Panc1 (cell line): ENCODE results near the gene ARHGAP18. TPM values are rescaled to one million over a fixed set of nuclear protein-coding genes. Genes with fewer than 3 reads are reported as not detected.

Source experiments
- ATAC-seq: fragments of 200-7000 bp; cut with Tn5 transposase; 2 replicates; pipeline ENCODE4 v1.9.1; 2020; ENCODE audit warnings: mild to moderate bottlenecking, moderate library complexity
- BruUV-seq: library from RNA; stranded (reverse); fragments of 400-500 nt; replicated peaks from 2 replicates; lab custom pipeline; 2021; lab: Mats Ljungman, UMichigan
- CTCF ChIA-PET: fragments of 300-600 bp; sonication (Branson Sonifier 250); formaldehyde crosslinking; loops from one replicate; lab custom pipeline; 2022; ENCODE audit warnings: antibody characterized with exemption; lab: Charles Lee
- POLR2A ChIA-PET: fragments of 300-600 bp; sonication (Branson Sonifier 250); formaldehyde crosslinking; loops from one replicate; lab custom pipeline; 2022; ENCODE audit warnings: antibody characterized with exemption; lab: Charles Lee
- DNase-seq: peaks from one replicate; pipeline ENCODE4 v3.0.0-alpha.2; 2010; ENCODE audit warnings: low read depth, low spot score
- H3K27ac ChIP-seq: 2 replicates; pipeline ENCODE4 v1.5.1; 2011; ENCODE audit warnings: mild to moderate bottlenecking, low read length, inconsistent platforms
- H3K27me3 ChIP-seq: fragments of 200-500 bp; sonication (Bioruptor generic); 2 replicates; pipeline ENCODE4 v1.6.0; 2014; ENCODE audit warnings: low read length, inconsistent platforms; ENCODE audit not compliant: control insufficient read depth, insufficient read depth
- H3K36me3 ChIP-seq: fragments of 200-500 bp; sonication (Bioruptor generic); 2 replicates; pipeline ENCODE4 v1.5.1; 2014; ENCODE audit warnings: inconsistent platforms, mild to moderate bottlenecking, low read length, moderate library complexity; ENCODE audit not compliant: control insufficient read depth, insufficient read depth
- H3K4me1 ChIP-seq: 2 replicates; pipeline ENCODE4 v1.5.1; 2011; ENCODE audit warnings: inconsistent platforms, mild to moderate bottlenecking, low read length, moderate library complexity; ENCODE audit not compliant: control insufficient read depth, insufficient read depth
- H3K4me3 ChIP-seq, 2 experiments: 2 replicates each; pipeline ENCODE4 v1.5.1; 2011 to 2012; ENCODE audit warnings: low read depth in 2 of 2, low read length in 2 of 2, mild to moderate bottlenecking in 2 of 2, inconsistent platforms in 1 of 2, moderate library complexity in 1 of 2
- H3K9me3 ChIP-seq: fragments of 200-500 bp; sonication (Bioruptor generic); 2 replicates; pipeline ENCODE4 v1.5.1; 2014; ENCODE audit warnings: low read depth, mild to moderate bottlenecking, inconsistent platforms, low read length, moderate library complexity; ENCODE audit not compliant: control insufficient read depth, insufficient read depth
- POLR2AphosphoS5 ChIP-seq: IDR thresholded peaks from 2 replicates; pipeline ENCODE4 v1.6.1; 2012; ENCODE audit warnings: mild to moderate bottlenecking, low read depth, low read length, moderate library complexity
- SIN3A ChIP-seq: IDR thresholded peaks from 2 replicates; pipeline ENCODE4 v1.6.1; 2012; ENCODE audit warnings: low read depth, mild to moderate bottlenecking, low read length, moderate library complexity, borderline replicate concordance; ENCODE audit not compliant: insufficient read depth
- TCF7L2 ChIP-seq: IDR thresholded peaks from 2 replicates; pipeline ENCODE4 v1.6.1; 2011; ENCODE audit warnings: mild to moderate bottlenecking, low read depth, low read length, inconsistent platforms
- in situ Hi-C: cut with HindIII; loops from 2 replicates; pipeline ENCODE4 v1.10.0; 2016; ENCODE audit warnings: low sequenced_read_pairs, low pct_unique_long_range_greater_than_20kb
- intact Hi-C: fragments of 100-400 bp; cut with micrococcal nuclease; formaldehyde crosslinking; loops from one replicate; pipeline ENCODE4 v1.10.0; 2022; ENCODE audit not compliant: unreplicated experiment
- total RNA-seq: library from RNA; stranded (reverse); gene quantifications from one replicate; pipeline ENCODE4 v1.2.1, GENCODE V29; 2021; ENCODE audit not compliant: unreplicated experiment
- TF ChIP-seq, protein P1 (sequence below), 2 experiments: IDR thresholded peaks; 2 replicates each; pipeline ENCODE4 v1.6.1; 2011 to 2012; ENCODE audit warnings: low read depth in 2 of 2, control low read depth in 1 of 2, low read length in 1 of 2, mild to moderate bottlenecking in 1 of 2, moderate library complexity in 1 of 2; ENCODE audit not compliant: insufficient read depth in 1 of 2
- TF ChIP-seq, protein P2 (sequence below): fragments of 450-650 bp; IDR thresholded peaks from 2 replicates; pipeline ENCODE4 v1.5.1; 2017; ENCODE audit warnings: mild to moderate bottlenecking

ARHGAP18 gene
- total RNA-seq, 1 experiment from 2014 or later: 11.6 TPM

- no TSS peak for BruUV-seq
- ChIA-PET POLR2A (no interaction called here), CTCF (no interaction called here)
- in situ Hi-C loops: no loop called here
- H3K36me3 ChIP-seq: no peaks in the 10 kb centered on the region
- ATAC-seq (no peak), DNase-seq (no peak)
- intact Hi-C loops: no loop called here
- TF ChIP-seq, protein P1, sequence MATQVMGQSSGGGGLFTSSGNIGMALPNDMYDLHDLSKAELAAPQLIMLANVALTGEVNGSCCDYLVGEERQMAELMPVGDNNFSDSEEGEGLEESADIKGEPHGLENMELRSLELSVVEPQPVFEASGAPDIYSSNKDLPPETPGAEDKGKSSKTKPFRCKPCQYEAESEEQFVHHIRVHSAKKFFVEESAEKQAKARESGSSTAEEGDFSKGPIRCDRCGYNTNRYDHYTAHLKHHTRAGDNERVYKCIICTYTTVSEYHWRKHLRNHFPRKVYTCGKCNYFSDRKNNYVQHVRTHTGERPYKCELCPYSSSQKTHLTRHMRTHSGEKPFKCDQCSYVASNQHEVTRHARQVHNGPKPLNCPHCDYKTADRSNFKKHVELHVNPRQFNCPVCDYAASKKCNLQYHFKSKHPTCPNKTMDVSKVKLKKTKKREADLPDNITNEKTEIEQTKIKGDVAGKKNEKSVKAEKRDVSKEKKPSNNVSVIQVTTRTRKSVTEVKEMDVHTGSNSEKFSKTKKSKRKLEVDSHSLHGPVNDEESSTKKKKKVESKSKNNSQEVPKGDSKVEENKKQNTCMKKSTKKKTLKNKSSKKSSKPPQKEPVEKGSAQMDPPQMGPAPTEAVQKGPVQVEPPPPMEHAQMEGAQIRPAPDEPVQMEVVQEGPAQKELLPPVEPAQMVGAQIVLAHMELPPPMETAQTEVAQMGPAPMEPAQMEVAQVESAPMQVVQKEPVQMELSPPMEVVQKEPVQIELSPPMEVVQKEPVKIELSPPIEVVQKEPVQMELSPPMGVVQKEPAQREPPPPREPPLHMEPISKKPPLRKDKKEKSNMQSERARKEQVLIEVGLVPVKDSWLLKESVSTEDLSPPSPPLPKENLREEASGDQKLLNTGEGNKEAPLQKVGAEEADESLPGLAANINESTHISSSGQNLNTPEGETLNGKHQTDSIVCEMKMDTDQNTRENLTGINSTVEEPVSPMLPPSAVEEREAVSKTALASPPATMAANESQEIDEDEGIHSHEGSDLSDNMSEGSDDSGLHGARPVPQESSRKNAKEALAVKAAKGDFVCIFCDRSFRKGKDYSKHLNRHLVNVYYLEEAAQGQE (IDR thresholded peaks at IDR 0.05; ENCODE audit: insufficient read depth in 1 of 2, low read depth in 2 of 2, low read length in 1 of 2): no peak
- no peak for TF ChIP-seq TCF7L2
- TF ChIP-seq, protein P2, sequence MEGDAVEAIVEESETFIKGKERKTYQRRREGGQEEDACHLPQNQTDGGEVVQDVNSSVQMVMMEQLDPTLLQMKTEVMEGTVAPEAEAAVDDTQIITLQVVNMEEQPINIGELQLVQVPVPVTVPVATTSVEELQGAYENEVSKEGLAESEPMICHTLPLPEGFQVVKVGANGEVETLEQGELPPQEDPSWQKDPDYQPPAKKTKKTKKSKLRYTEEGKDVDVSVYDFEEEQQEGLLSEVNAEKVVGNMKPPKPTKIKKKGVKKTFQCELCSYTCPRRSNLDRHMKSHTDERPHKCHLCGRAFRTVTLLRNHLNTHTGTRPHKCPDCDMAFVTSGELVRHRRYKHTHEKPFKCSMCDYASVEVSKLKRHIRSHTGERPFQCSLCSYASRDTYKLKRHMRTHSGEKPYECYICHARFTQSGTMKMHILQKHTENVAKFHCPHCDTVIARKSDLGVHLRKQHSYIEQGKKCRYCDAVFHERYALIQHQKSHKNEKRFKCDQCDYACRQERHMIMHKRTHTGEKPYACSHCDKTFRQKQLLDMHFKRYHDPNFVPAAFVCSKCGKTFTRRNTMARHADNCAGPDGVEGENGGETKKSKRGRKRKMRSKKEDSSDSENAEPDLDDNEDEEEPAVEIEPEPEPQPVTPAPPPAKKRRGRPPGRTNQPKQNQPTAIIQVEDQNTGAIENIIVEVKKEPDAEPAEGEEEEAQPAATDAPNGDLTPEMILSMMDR: no peak
- no peak for TF ChIP-seq SIN3A
- TF ChIP-seq POLR2AphosphoS5: no peak
- H3K4me3 ChIP-seq: no peak overlapping the region
- H3K4me1 ChIP-seq: no peaks in the 10 kb centered on the region
- no peaks in the 10 kb centered on the region for H3K27me3 ChIP-seq
- no peaks in the 10 kb centered on the region for H3K9me3 ChIP-seq
- no peak overlapping the region for H3K27ac ChIP-seq
Observed at GRCh38 chr6:129546702-129547101, 163.3 kb downstream of the ARHGAP18 start.

- intact Hi-C loops: no loop called here
- H3K4me3 ChIP-seq: no peak overlapping the region
- no peak for TF ChIP-seq POLR2AphosphoS5
- TF ChIP-seq, protein P2: no peak
- TF ChIP-seq SIN3A: no peak
- no peak for TF ChIP-seq TCF7L2
- TF ChIP-seq, protein P1 (IDR thresholded peaks at IDR 0.05; ENCODE audit: insufficient read depth in 1 of 2, low read depth in 2 of 2, low read length in 1 of 2): no peak
- no peak for DNase-seq
- in situ Hi-C loops: no loop called here
- H3K4me1 ChIP-seq: no peaks in the 10 kb centered on the region
- BruUV-seq: no TSS peak
- ChIA-PET CTCF (no interaction called here), POLR2A (no interaction called here)
- no peaks in the 10 kb centered on the region for H3K27me3 ChIP-seq
- no peak overlapping the region for H3K27ac ChIP-seq
- no peak for ATAC-seq
- no peaks in the 10 kb centered on the region for H3K9me3 ChIP-seq
- no peaks in the 10 kb centered on the region for H3K36me3 ChIP-seq
Observed at GRCh38 chr6:129544892-129545612, 164.9 kb downstream of the ARHGAP18 start.
